Measurements from ENCODE around the gene GTF2IRD1. TPM values are rescaled to one million over a fixed set of nuclear protein-coding genes. Genes with fewer than 3 reads are reported as not detected.
A peak's percentile ranks its signal among the peaks of the same experiment; 100 is the strongest.

GTF2IRD1 gene
- total RNA-seq, 6 experiments from 2014 or later = 19.7 to 24.6 (median 22.4) TPM

DNA sequence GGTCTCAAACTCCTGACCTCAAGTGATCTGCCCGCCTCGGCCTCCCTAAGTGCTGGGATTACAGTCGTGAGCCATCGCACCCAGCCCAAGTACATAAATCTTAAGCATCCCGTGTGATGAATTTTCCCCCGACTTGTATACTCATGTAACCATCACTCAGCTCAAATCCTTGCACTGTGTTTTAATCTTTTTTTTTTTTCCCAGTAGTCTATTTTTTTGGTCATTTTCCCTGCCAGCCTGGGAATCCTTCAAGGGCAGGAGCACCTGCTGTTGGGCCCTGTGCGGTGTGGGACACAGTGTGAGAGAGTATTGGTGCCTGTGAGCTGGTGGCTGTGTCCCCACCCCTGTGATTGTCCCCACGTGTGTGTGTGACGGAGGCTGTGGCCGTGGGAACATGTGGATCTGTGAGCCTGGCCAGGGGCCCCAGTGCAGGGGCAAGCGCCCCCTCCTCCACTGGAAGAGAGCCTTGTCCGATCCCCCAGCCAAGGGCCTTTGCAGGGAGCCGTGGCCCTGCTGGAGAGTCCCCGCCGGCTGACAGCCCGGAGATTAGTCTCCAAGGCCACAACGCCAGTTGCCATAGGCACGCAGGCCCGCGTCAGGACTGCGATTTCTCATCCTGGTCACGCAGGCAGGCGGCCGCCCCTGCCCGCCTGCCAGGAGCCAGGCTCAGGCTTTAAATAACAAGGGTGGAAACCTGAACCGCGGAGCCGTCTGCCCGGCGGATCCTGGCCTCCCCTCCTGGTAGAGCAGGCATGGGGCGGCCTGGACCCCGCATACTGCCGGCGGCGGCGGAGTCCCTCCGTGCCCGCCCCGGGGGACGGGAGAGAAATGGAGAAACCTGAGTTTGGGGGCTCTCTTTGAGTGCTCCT, 26.5 kb downstream of the GTF2IRD1 start:
- peaks cover 86% of the 10 kb centered on the region for H3K4me1 Mint-ChIP-seq (ENCODE audit: low read depth)
- peaks cover 3% of the 10 kb centered on the region; the same call in 1 of the 2 replicates for H3K27me3 Mint-ChIP-seq (ENCODE audit: insufficient read depth)
- DNase-seq = peak; percentile 91
- TF ChIP-seq, protein P1, sequence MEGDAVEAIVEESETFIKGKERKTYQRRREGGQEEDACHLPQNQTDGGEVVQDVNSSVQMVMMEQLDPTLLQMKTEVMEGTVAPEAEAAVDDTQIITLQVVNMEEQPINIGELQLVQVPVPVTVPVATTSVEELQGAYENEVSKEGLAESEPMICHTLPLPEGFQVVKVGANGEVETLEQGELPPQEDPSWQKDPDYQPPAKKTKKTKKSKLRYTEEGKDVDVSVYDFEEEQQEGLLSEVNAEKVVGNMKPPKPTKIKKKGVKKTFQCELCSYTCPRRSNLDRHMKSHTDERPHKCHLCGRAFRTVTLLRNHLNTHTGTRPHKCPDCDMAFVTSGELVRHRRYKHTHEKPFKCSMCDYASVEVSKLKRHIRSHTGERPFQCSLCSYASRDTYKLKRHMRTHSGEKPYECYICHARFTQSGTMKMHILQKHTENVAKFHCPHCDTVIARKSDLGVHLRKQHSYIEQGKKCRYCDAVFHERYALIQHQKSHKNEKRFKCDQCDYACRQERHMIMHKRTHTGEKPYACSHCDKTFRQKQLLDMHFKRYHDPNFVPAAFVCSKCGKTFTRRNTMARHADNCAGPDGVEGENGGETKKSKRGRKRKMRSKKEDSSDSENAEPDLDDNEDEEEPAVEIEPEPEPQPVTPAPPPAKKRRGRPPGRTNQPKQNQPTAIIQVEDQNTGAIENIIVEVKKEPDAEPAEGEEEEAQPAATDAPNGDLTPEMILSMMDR (IDR thresholded peaks at IDR 0.05) = no peak
- H3K36me3 Mint-ChIP-seq (ENCODE audit: low read depth) = no peaks in the 10 kb centered on the region; the same call in 1 of the 2 replicates
- H3K4me3 Mint-ChIP-seq = peak overlapping the region; percentile 82
- no peaks in the 10 kb centered on the region for H3K9me3 Mint-ChIP-seq
- peak overlapping the region; percentile 99 for H3K27ac Mint-ChIP-seq

DNA sequence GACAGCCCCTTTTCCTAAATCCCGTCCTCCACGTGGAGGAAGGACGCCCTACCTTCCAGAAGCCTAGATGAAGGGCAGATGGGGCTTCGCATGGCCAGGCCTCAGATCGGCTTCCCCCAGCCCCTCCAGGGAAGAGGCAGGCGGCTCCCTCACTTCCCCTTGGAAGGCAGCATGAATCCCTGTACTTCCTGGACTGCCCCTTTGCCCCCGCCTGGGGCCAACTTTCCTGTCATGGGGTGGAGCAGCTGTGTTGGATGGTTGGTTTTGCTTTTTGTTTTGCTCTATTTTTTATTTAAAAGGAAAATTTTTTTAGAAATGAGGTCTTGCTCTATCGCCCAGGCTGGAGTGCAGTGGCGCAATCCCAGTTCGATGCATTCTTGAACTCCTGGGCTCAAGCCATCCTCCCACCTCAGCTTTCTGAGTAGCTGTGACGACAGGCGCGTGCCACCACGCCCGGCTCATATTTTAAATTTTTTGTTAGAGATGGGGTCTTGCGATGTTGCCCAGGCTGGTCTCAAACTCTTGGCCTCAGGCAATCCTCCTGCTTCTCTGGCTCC, 27.2 kb downstream of the GTF2IRD1 start:
- peak; percentile 70 for DNase-seq
- Mint-ChIP-seq H3K27ac (peak overlapping the region; percentile 99), H3K9me3 (no peaks in the 10 kb centered on the region), H3K4me1 (ENCODE audit: low read depth) (peaks cover 79% of the 10 kb centered on the region), H3K4me3 (peak overlapping the region; percentile 82), H3K27me3 (ENCODE audit: insufficient read depth) (peaks cover 3% of the 10 kb centered on the region; the same call in 1 of the 2 replicates), H3K36me3 (ENCODE audit: low read depth) (no peaks in the 10 kb centered on the region; the same call in 1 of the 2 replicates)
- TF ChIP-seq, protein P1 (IDR thresholded peaks at IDR 0.05) = no peak

DNA sequence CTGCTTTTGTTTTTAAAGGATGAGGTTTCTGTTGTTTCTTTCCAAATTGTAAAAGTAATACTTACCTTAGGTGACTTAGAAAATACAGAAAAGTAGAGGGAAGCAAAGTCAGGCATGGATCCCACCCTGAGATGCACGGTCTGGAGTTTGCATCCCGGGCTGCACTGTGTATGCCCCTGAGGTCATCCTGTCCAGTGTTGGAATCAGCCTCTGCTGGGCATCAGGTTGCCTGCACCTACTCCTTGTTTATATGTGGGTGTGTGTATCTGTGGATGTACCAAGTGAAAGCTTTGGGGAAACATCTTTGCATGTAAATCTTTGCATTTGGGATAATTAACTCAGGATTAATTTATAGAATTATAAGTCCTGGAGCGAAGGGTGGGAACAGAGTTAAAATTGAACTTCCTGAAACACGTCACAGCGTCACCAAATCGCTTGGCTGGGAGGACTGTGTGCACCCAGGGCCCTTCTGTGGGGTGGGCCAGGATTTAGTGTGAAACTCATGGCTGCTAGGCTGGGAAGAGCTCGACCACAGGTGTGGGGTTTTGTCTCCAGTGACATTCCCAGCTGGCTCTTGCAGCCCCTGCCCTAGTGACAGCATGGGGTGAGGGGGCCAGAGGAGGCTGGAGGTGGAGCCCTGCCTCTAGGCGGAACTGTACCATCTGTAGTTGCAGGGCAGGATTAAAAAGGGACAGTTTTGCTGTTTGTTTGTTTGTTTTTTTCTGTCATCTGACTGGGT, 27.9 kb downstream of the GTF2IRD1 start:
- Mint-ChIP-seq H3K36me3 (ENCODE audit: low read depth) (no peaks in the 10 kb centered on the region; the same call in 1 of the 2 replicates), H3K4me3 (peak overlapping the region; percentile 82), H3K27me3 (ENCODE audit: insufficient read depth) (peaks cover 3% of the 10 kb centered on the region; the same call in 1 of the 2 replicates), H3K9me3 (no peaks in the 10 kb centered on the region), H3K4me1 (ENCODE audit: low read depth) (peaks cover 78% of the 10 kb centered on the region), H3K27ac (peak overlapping the region; percentile 99)
- TF ChIP-seq, protein P1 (IDR thresholded peaks at IDR 0.05) = no peak
- no peak for DNase-seq

DNA sequence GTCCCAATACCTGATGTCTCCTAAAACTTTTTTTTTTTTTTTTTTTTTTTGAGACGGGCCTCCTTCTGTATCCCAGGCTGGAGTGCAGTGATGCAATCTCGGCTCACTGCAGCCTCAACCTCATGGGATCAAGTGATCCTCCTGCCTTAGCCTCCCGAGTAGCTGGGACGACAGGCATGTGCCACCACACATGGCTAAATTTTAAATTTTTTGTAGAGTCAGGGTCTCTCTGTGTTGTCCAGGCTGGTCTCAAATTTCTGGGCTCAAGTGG, 28.4 kb downstream of the GTF2IRD1 start:
- Mint-ChIP-seq H3K9me3 (no peaks in the 10 kb centered on the region), H3K27ac (peak overlapping the region; percentile 99), H3K4me1 (ENCODE audit: low read depth) (peaks cover 74% of the 10 kb centered on the region), H3K36me3 (ENCODE audit: low read depth) (no peaks in the 10 kb centered on the region; the same call in 1 of the 2 replicates), H3K4me3 (no peak overlapping the region), H3K27me3 (ENCODE audit: insufficient read depth) (peaks cover 3% of the 10 kb centered on the region; the same call in 1 of the 2 replicates)
- TF ChIP-seq, protein P1 (IDR thresholded peaks at IDR 0.05) = no peak
- no peak for DNase-seq

DNA sequence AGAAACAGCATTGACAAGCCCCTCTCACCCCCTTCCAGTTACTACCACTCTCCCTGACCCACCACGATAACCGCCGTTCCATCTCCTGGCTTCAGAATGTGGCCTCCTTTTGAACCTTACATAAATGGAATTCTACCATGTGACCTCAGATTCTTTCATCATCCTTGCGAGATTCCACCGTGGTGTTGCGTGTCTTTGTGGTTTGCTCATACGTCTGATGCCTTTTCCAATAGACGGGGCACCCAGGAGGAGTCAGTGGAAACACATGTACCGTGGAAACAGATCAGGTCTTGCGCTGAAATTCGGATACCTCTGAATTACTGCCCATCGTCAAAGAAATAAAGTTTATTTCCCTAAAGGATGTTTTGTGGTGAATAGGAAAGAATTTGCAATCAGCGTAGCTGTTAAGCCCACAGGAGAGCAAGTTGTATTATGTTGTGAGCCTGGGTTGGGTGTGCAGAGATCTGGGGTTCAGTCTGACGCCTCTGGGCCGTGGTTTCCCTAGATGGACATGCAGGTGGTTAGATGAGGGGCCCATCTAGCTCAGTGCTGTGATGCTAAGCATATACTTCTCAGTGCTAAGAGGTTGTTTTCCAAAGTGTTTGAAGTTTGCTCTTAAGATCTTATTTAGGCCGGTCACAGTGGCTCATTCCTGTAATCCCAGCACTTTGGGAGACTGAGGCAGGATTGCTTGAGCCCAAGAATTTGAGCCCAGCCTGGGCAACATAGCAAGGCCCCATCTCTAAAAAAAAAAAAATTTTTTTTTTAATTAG, 29.1 kb downstream of the GTF2IRD1 start:
- DNase-seq = peak; percentile 88
- Mint-ChIP-seq H3K4me3 (peak overlapping the region; percentile 40), H3K4me1 (ENCODE audit: low read depth) (peaks cover 67% of the 10 kb centered on the region), H3K9me3 (no peaks in the 10 kb centered on the region), H3K36me3 (ENCODE audit: low read depth) (no peaks in the 10 kb centered on the region; the same call in 1 of the 2 replicates), H3K27me3 (ENCODE audit: insufficient read depth) (peaks cover 3% of the 10 kb centered on the region; the same call in 1 of the 2 replicates), H3K27ac (peak overlapping the region; percentile 99)
- TF ChIP-seq, protein P1 (IDR thresholded peaks at IDR 0.05) = no peak
